Kidney glomerular epithelial cell (primary cell): ENCODE data around the gene GPATCH2.
"Not testable (repeated sequence)": the region's sequence is repeated elsewhere in the genome, so short reads cannot be mapped to it uniquely, and the experiment has no call there.

ENCODE experiments used
- DNase-seq: peaks from one replicate; lab custom pipeline; 2025; lab: John Stamatoyannopoulos, UW

Gene GPATCH2

GRCh38 chr1:217630711-217631591, at the start of gene GPATCH2, which contains the start of gene SPATA17:
Gene GPATCH2, minus strand, starts transcription at chr1:217631090. Its CDS starts 119 bp downstream, at chr1:217630971.
Gene SPATA17, plus strand, starts transcription at chr1:217631344. Its CDS starts 35 bp downstream, at chr1:217631379.
- peak; percentile 89 for DNase-seq

DNA sequence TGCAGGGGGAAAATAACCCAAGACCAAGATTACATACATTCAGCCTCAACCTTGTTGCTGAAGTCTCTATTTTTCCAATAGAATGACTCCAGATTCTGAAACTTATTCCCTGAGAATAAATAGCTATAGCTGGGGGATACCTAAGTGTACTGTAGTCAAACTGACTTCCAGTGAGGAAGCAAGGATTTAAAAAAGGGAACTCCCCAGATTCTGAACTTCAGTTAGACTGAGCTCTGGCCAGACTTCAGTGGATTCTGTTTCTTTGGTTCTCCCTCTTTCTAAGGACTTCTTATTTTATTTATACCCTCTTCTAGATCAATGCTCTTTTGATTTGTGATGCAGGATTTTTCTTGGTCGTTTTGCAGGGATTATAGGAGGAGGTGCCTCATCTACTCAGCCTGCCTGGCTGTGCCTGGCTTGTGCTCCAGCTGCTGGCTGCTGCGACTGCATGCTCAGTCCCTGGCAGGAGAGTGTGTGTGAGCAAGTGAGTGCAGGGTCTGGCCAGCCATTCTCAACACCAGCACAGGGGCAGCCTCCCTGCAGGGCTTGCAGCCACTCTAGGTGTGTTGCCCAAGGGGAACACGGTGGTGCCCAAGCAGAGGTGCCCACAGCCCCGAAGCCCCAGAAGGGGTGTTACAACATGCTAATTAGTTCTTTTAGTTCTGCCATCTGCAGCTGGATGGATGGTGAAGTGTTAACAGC, 43.3 kb upstream of the GPATCH2 start:
- DNase-seq: no peak

GRCh38 chr1:217673387-217673786, 42.5 kb upstream of the GPATCH2 start:
- DNase-seq: no peak

DNA sequence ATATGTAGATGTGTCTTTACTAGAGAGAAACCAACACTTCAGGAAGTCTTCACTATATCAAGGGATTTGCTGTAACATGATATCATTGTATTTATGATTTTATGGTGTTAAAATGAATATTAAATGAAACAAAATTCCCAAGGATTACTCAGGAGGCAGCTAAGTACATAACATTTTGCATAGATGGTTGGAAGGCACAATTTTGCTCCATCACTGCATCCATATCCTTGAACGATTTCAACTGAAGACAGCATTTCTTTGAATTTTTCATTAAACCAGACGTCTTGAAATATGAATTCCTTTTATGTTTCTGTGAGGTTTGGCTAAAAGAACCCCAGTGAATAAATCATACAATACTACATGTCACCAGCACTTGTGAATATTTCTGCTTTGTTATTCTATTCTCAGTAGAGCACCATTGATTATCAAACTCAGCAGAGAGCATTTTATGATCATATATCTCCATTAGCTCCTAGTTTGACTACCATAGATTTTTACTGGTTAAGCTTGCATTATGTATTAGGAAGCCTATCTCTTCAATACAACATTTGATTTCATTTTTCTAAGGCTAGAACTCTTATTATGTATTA, 37.6 kb upstream of the GPATCH2 start:
- DNase-seq: no peak

DNA sequence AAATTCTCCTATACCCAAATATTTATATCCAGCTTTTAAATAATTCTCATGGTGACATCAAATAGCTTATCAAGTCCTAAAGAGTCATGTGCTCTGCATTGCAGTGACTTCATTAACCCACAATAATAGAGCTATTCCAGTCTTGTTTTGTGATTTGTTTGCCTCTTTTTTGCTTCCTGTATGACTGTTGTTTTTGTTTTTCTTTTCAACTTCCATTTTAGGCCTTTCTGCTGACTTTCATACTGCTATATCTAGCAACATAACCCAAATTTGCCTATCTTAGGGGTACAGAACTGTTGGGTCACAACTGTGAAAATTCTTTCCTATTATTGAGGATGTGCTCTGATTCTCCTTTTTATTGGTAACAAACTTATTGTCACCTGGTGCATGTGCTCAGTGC, 30.5 kb upstream of the GPATCH2 start:
- no peak for DNase-seq

DNA sequence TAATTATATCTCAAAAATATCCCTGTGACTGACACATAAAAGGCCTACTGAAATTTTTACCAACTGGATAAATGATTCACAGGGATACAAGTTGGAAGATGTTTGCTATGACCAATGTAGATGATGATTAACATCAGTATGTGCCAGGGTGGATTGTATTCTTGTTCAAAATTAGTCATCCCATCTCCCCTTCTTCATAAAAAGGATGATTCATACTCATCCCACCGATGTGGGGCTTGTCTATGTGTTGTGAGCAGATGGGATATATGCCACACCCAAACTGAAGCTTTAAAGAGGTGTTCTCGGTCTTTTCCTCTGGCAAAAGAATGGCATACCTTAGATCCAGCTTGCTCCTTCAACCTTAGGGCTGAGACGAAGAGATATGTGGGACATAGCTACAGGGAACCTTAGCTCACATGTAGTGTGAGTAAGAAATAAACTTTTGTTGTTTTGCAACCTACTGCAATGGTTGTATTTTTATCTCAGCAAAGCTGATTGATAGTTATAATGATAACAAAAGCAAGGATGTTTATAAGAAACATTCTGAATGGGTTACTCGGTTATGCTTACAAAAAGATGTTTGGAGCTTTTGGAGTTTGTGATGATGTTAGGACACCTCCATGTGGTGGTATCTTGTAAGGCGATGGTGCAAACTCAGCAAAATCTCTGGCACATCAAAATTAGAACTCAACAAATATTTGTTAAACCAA, 29.6 kb upstream of the GPATCH2 start:
- DNase-seq: peak; percentile 93

GRCh38 chr1:217650674-217651073, 19.8 kb upstream of the GPATCH2 start:
- no peak for DNase-seq

GRCh38 chr1:217647791-217648190, 16.9 kb upstream of the GPATCH2 start:
- DNase-seq: no peak

DNA sequence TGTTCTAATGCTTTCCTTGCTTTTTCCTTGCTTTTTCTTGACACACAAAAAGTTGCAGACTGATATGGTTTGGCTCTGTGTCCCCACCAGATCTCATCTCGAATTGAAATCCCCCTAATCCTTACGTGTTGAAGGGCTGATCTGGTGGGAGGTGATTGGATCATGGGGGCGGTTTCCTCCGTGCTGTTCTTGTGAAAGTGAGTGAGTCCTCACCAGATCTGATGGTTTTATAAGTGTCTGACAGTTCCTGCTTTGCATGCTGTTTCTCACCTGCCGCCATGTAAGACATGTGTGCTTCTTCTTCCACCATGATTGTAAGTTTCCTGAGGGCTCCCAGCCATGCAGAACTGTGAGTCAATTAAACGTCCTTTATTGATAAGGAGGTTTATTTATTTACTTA, 11.6 kb upstream of the GPATCH2 start:
- no peak for DNase-seq

- DNase-seq: no peak
Measured at GRCh38 chr1:217627431-217627830, 3.5 kb downstream of the GPATCH2 start.

- no peak for DNase-seq
Measured at GRCh38 chr1:217626321-217626720, 4.6 kb downstream of the GPATCH2 start.

- DNase-seq: no peak
Measured at GRCh38 chr1:217622042-217622441, 8.8 kb downstream of the GPATCH2 start.

GRCh38 chr1:217620814-217621213, 10.1 kb downstream of the GPATCH2 start:
- DNase-seq: no peak

- no peak for DNase-seq
Measured at GRCh38 chr1:217617126-217617525, 13.8 kb downstream of the GPATCH2 start.

DNA sequence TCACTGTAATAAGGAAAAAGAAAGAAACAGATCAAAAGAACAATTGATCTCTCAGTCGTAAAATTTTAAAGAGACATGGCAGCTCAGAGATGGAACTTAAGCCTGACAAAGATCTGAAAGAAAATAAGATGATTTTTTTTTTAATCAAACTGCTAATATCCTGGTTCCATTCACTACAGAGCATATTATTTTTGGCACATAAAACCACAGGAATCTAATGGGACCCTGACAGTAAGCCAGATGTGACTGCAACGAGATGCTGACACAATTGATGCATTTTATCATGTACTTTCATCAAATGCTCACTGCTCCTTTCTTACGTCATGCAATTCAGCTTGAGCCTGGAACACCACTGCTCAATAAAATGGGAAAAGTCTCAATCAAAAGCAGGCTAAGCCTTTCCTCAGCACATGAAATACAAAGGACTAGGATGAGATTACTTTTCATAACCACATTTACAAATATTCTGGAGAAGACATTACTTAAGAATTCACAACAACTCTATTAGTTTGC, 16.6 kb downstream of the GPATCH2 start:
- no peak for DNase-seq

GRCh38 chr1:217605390-217605789, 25.5 kb downstream of the GPATCH2 start:
- DNase-seq: no peak

DNA sequence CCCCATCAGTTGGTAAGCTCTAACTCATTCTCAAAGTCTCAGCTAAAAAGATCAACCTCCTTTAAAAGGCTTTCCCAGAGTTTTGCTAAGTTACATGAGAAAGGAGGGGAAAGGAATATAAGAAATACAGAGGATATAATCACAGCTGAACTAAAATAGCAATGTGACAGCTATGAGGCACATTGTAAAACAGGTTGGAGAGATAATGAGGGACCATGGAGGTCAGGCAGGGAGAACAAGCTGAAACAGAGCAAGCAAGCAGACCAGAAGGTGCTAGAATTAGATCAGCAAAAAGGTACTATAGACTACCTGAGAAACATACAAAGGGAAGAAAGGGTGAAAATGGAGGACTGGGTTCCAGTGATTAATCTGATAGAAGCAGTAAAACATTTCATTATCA, 28.5 kb downstream of the GPATCH2 start:
- DNase-seq: no peak

- DNase-seq: no peak
Measured at GRCh38 chr1:217599154-217599553, 31.7 kb downstream of the GPATCH2 start.

DNA sequence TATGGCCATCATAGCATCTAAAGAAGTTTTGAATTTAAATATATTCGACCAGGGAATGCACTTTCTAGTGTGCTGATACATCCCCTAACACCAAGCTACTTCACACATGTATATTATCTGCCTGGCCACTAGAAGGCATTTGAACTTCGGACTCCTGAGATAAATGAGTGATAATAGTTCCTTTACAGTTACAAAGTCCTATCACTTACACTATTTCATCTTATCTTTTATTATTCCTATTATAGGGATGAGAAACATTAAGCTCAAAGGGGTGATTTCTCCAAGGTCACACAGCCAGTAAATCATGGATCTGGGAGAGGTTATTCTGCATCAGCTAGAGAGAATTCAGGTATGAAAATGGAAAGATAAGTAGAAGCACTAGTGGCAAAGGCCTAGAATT, 40.3 kb downstream of the GPATCH2 start:
- DNase-seq: no peak

- DNase-seq: no peak
Measured at GRCh38 chr1:217586586-217586985, 44.3 kb downstream of the GPATCH2 start.

DNA sequence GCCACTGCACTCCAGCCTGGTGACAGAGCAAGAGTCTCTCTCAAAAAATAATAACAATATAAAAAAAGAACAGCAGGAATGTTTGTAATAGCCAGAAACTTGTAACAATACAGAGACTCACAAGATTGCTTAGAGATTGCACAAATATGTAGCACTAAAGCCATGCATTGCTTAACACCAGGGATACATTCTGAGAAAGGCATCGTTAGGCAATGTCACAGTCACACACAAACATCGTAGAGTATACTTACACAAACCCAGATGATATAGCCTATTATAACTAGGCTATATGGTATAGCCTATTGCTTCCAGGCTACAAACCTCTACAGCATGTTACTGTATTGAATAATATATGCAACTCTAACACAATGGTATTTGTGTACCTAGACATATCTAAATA, 45.3 kb downstream of the GPATCH2 start:
- DNase-seq: no peak

- DNase-seq: not testable (repeated sequence)
Measured at GRCh38 chr1:217584286-217584811, 46.5 kb downstream of the GPATCH2 start.
